Measurements from ENCODE around the gene NANP. TPM values are rescaled to one million over a fixed set of nuclear protein-coding genes. Genes with fewer than 3 reads are reported as not detected.

Gene NANP
- total and polyA plus RNA-seq, 2 of the 13 experiments (the other 11 are each of a cell fraction or from before 2014, with no cell fraction given): 8.9 to 21.5 TPM

GRCh38 chr20:25584905-25585704, 38.7 kb downstream of the NANP start, which contains the start of gene NINL (continued):
- TF ChIP-seq ZNF235 (CRISPR knock-in tag; IDR thresholded peaks at IDR 0.05; ENCODE audit: borderline replicate concordance) (peak; percentile 98), ZNF136 (CRISPR knock-in tag; IDR thresholded peaks at IDR 0.05; ENCODE audit: low read depth) (no peak; the same call in 1 of the 2 replicates), KDM5A (IDR thresholded peaks at IDR 0.05; ENCODE audit: borderline replicate concordance, low read length) (peak; percentile 56; the same call in 1 of the 2 replicates), ZSCAN25 (CRISPR knock-in tag; IDR thresholded peaks at IDR 0.05) (no peak; the same call in none of the 2 replicates), ZNF556 (CRISPR knock-in tag; IDR thresholded peaks at IDR 0.05; ENCODE audit: borderline replicate concordance) (peak; percentile 40; the same call in 1 of the 2 replicates), TEF (CRISPR knock-in tag; IDR thresholded peaks at IDR 0.05) (peak; percentile 65), MXD3 (CRISPR knock-in tag; IDR thresholded peaks at IDR 0.05) (peak; percentile 94), HOMEZ (CRISPR knock-in tag; IDR thresholded peaks at IDR 0.05; ENCODE audit: low read depth) (no peak), TFAP4 (IDR thresholded peaks at IDR 0.05; ENCODE audit: borderline replicate concordance, low read depth) (peak; percentile 58; the same call in 1 of the 2 replicates), MED8 (CRISPR knock-in tag; IDR thresholded peaks at IDR 0.05; ENCODE audit: insufficient replicate concordance) (peak; percentile 14), ATF3 (CRISPR knock-in tag; IDR thresholded peaks at IDR 0.05) (no peak), MIER2 (CRISPR knock-in tag; IDR thresholded peaks at IDR 0.05) (no peak), ZNF770 (CRISPR knock-in tag; IDR thresholded peaks at IDR 0.05) (peak; percentile 79), REL (CRISPR knock-in tag; conservative IDR thresholded peaks at IDR 0.05) (no peak), ZBTB8A (CRISPR knock-in tag; IDR thresholded peaks at IDR 0.05; ENCODE audit: borderline replicate concordance, low read depth) (peak; percentile 93), KLF12 (CRISPR knock-in tag; IDR thresholded peaks at IDR 0.05; ENCODE audit: borderline replicate concordance) (peak; percentile 98), HOXD1 (CRISPR knock-in tag; IDR thresholded peaks at IDR 0.05) (peak; percentile 49), PBX3 (CRISPR knock-in tag; IDR thresholded peaks at IDR 0.05; ENCODE audit: borderline replicate concordance) (0 out of 2 replicates have a peak, but pooled peaks have one; percentile 55), ZNF737 (CRISPR knock-in tag; IDR thresholded peaks at IDR 0.05; ENCODE audit: borderline replicate concordance) (0 out of 2 replicates have a peak, but pooled peaks have one; percentile 91)

All from HepG2 (cell line).